GM19324 (cell line): ENCODE measurements around the gene CACTIN.
"Not testable (repeated sequence)": the region's sequence is repeated elsewhere in the genome, so short reads cannot be mapped to it uniquely, and the experiment has no call there.

Experiments used
- ATAC-seq: cut with Tn5 transposase; IDR thresholded peaks from one replicate; pipeline ENCODE4 v1.9.1; 2021; ENCODE audit warnings: mild to moderate bottlenecking, moderate library complexity; ENCODE audit not compliant: unreplicated experiment, low FRiP score

Gene CACTIN

DNA sequence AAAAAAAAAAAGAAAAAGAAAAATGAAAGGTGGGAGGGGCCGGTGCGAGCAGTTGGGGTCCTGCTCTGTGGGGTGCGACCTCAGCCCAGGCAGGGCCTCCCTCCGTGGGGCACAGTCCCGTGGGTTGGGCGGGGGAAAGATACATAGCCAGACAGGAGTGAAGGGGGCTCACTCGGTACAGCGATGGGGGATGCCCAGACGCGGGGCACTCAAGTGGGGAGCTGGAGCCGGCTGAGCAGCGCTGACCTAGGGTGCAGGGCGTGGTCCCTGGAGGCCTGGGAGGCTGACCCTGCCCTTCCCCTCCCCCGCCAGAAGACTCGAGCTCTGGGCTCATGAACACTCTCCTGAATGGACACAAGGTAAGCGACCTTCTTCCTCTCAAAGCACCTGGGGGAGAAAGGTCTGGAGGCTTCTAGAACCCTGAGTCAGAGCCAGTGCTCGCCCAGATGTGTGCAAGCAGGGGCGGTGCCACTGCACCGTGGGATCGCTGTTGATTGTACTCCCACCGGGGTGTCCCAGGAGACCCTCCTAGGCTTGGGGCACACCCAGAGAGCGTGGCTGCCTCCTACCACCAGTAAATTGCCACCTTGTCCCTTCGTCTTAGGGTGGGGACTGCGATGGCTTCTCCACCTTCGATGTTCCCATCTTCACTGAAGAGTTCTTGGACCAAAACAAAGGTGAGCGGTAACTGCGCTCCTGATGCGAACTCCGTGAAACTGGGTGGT lies 50.5 kb downstream of the CACTIN start:
- ATAC-seq: no peak

DNA sequence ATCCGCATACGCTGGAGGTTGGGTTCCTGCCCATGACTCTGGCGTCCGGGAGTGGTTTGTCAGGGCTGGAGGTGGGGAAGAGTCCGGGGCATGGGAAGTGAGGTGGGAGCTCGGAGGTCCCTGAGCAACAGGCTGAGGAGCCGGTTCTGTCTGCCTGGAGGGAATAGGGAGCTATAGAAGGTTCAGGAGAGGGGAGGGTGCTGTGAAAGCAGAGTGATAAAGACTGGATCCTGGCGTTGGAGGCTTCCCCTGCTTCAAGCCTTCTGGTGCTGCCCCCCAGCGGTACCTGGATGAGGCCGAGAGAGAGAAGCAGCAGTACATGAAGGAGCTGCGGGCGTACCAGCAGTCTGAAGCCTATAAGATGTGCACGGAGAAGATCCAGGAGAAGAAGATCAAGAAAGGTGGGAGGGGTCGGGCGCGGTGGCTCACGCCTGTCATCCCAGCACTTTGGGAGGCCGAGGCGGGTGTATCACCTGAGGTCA lies 51.3 kb downstream of the CACTIN start:
- ATAC-seq: no peak

- ATAC-seq: no peak
Observed at GRCh38 chr19:3573858-3574637, 52.5 kb downstream of the CACTIN start.

GRCh38 chr19:3573162-3573857 lies 53.3 kb downstream of the CACTIN start:
- peak; percentile 25 for ATAC-seq

DNA sequence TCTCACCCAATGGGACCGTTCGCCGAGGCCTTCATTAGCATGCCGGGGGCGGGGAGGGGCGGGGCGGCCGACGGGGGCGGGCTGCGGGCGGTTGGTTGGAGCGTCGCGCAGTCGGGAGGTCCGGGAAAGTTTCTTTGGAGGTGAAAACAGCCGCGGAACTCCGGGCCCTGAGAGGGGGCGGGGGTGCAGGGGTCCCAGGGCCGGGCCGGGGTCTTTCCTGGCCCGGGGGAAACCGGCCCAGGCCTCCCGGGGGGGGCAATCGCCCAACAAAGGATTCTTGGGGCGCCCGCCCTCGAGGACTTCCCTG lies 53.8 kb downstream of the CACTIN start, which contains the start of gene HMG20B:
Gene HMG20B, plus strand, starts transcription at position 90 of the 307 bp plus-strand sequence. CDS start 366 bp downstream, outside the sequence.
- no peak for ATAC-seq

DNA sequence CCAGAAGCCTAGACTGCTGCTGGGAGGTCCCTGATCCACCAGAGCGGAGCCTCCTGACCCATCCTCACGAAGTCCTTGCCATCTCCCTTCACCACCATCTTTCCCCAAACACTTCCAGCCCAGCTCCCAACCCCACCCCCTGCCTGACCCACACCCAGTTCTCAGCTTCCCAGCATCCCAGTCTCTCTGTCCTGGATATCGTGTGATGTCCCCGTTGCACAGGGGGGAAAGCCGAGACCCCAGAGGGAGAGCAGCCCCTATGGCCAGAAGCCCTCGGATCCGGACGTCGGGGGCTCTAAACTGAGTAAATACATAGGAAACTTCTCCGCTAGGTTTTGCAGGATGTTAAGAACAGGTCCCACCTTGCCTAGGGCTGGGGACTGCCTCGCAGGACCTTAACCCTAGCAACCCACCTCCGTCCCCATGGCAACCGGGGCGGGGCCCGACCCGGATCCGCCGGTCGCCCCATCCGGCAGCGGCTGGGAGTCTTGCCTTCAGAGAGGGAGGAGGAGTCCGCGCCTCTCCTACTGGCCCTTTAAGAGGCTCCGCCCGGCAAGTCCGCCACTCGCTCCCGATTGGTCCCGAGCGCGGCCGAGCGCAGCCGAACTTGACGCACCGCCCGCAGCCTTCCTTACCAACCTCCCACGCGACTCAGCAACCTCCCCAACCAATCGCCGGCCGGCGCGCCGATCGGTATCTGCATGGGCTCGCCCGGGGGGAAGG lies 54.3 kb downstream of the CACTIN start:
- peak; percentile 96 for ATAC-seq

DNA sequence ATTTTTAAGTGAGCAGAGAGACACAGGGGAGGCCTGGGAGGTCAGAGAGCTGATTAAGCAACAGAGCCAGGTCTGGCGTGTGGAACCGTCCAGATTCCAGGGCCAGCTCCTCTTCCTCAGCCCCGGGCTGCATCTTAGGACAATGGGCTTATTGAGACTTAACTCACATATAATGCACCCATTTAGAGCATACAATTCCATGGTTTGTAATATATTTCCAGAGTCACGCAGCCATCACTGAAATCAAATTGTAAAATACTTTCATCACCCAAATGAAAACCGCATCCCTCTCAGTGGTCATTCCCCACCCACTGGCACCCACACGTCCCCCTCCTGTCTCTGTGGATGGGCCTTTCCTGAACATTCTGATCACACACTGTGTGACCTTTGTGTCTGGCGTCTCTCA lies 56.0 kb downstream of the CACTIN start:
- no peak for ATAC-seq

DNA sequence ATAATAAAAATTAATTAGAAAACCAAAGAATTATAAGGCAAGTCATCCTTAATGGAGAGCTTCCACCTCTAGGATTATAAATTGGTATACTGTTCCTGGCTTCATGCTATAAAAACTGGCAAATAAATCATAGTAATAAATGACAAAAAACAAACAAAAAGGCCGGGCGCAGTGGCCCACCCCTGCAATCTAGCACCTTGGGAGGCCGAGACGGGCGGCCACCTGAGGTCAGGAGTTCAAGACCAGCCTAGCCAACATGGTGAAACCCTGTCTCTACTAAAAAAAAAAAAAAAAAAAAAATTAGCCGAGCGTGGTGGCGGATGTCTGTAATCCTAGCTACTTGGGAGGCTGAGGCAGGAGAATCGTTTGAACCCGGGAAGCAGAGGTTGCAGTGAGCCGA lies 56.5 kb downstream of the CACTIN start:
- not testable (repeated sequence) for ATAC-seq

- no peak for ATAC-seq
Observed at GRCh38 chr19:3565139-3565538, 61.5 kb downstream of the CACTIN start.

DNA sequence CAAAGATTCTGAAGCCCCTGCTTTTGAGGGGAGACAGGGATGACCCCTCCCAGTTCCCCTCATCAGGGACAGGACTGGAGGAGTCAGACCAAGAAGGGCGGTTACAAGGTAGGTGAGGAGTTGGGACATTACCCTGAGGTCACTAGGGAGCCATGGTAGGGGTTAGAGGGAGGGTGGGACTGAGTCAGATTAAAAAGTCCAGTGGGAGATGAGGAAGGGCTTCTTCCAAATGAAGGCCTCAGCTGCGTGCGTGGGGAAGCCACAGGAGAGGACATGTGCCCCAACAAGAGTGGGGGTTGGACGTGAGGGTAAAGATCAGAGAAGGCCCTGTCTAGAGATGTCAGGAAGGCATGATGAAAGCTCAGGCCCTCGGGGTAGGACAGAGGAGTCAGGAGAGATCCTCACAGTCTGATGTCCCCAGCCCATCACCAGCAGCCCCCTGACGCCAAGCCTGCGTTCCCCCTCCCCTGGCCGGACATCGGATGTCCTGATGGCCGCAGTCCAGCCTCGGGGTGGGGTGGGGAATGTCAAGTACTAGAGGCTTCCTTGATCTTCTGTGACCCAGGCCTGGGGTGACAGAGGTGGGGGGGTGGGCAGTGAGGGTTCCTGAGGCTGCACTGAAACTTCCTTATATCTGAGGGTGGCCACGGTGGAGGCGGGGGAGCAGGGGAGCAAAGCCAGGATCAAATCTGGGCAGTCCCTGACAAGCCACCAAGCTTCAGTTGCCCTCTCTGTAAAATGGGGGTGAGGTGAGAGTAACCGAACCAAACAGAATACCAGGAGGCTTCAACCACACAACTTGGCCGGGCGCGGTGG lies 62.7 kb downstream of the CACTIN start:
- no peak for ATAC-seq
